H1 (cell line): ENCODE data around the gene BIRC7.
A peak's percentile ranks its signal among the peaks of the same experiment; 100 is the strongest.
"Not testable (repeated sequence)": the region's sequence is repeated elsewhere in the genome, so short reads cannot be mapped to it uniquely, and the experiment has no call there.

Experiments used
- CTCF ChIP-seq, 3 experiments: IDR thresholded peaks; 1 replicate in 2 of 3; 2 replicates in 1 of 3; pipeline versions ENCODE4 v1.5.1 to v1.6.1; 2011; ENCODE audit warnings: low read length in 3 of 3, mild to moderate bottlenecking in 3 of 3, inconsistent platforms in 2 of 3, low read depth in 1 of 3, moderate library complexity in 1 of 3; ENCODE audit not compliant: insufficient read depth in 1 of 3; ENCODE audit errors: control extremely low read depth in 1 of 3
- MAX ChIP-seq: IDR thresholded peaks from 2 replicates; pipeline ENCODE4 v1.6.1; 2012; ENCODE audit warnings: inconsistent platforms
- PHF8 ChIP-seq: fragments of 200-600 bp; sonication (generic); conservative IDR thresholded peaks from 2 replicates; pipeline ENCODE4 v1.7.1; 2012; ENCODE audit warnings: low read depth, mild to moderate bottlenecking, inconsistent platforms, low read length, moderate library complexity
- POLR2A ChIP-seq, 2 experiments: IDR thresholded peaks; 1 replicate in 1 of 2; 2 replicates in 1 of 2; pipeline ENCODE4 v1.6.1; 2011; ENCODE audit warnings: low read depth in 2 of 2, low read length in 2 of 2, mild to moderate bottlenecking in 2 of 2; ENCODE audit errors: control extremely low read depth in 1 of 2
- POLR2AphosphoS5 ChIP-seq: IDR thresholded peaks from 2 replicates; pipeline ENCODE4 v1.6.1; 2011; ENCODE audit warnings: low read depth, low read length
- TCF12 ChIP-seq: IDR thresholded peaks from 2 replicates; pipeline ENCODE4 v1.6.1; 2011; ENCODE audit warnings: low read depth, mild to moderate bottlenecking, low read length

- TF ChIP-seq CTCF (IDR thresholded peaks at IDR 0.05; ENCODE audit: control extremely low read depth in 1 of 3, insufficient read depth in 1 of 3, low read depth in 1 of 3, low read length in 3 of 3), result peak in 2 of 3 experiments; percentile 27 to 31; a peak in 2 of 4 replicates
- not testable (repeated sequence) for TF ChIP-seq POLR2AphosphoS5; POLR2A (IDR thresholded peaks at IDR 0.05; ENCODE audit: control extremely low read depth in 1 of 2, low read depth in 2 of 2, low read length in 2 of 2); TCF12; MAX; PHF8
Observed at GRCh38 chr20:63251350-63251749, 15.6 kb downstream of the BIRC7 start.
